ENCODE data around the gene P2RY1. TPM values are rescaled to one million over a fixed set of nuclear protein-coding genes. Genes with fewer than 3 reads are reported as not detected.

P2RY1 gene
- total and polyA plus RNA-seq, 7 donors = 0.25 to 1.4 (median 0.97) TPM

- 33 to 44% (median 37%) methylated on average over 2 of the region's 2 CpGs for WGBS, 3 donors
- DNase-seq = no peak
- H3K27ac ChIP-seq = no peak overlapping the region
- no peaks in the 10 kb centered on the region for H3K9me3 ChIP-seq
- H3K36me3 ChIP-seq (ENCODE audit: insufficient read depth in 1 of 2, low read depth in 1 of 2) = no peaks in the 10 kb centered on the region
- no peak overlapping the region for H3K4me3 ChIP-seq
- intact Hi-C loops (cut with DNase I) = no loop called here
- no peaks in the 10 kb centered on the region for H3K27me3 ChIP-seq (ENCODE audit: insufficient read depth in 3 of 3, low read length in 2 of 3)
- TF ChIP-seq CTCF (IDR thresholded peaks at IDR 0.05) = no peak
- H3K4me1 ChIP-seq = no peaks in the 10 kb centered on the region
- ATAC-seq = no peak
Observed at GRCh38 chr3:152823173-152823572, 11.8 kb upstream of the P2RY1 start.

- intact Hi-C loops (cut with DNase I) = no loop called here
- H3K4me3 ChIP-seq = no peak overlapping the region
- no peak for DNase-seq
- no peaks in the 10 kb centered on the region for H3K9me3 ChIP-seq
- no peaks in the 10 kb centered on the region for H3K27me3 ChIP-seq (ENCODE audit: insufficient read depth in 3 of 3, low read length in 2 of 3)
- no peak for TF ChIP-seq CTCF (IDR thresholded peaks at IDR 0.05)
- no peak for ATAC-seq
- no peaks in the 10 kb centered on the region for H3K36me3 ChIP-seq (ENCODE audit: insufficient read depth in 1 of 2, low read depth in 1 of 2)
- no peaks in the 10 kb centered on the region for H3K4me1 ChIP-seq
- no peak overlapping the region for H3K27ac ChIP-seq
- WGBS, 3 donors = 51 to 60% (median 59%) methylated on average over 2 of the region's 2 CpGs
Observed at GRCh38 chr3:152823781-152824180, 11.2 kb upstream of the P2RY1 start.

GRCh38 chr3:152825566-152825965 is 9.4 kb upstream of the P2RY1 start:
- intact Hi-C loops (cut with DNase I) = no loop called here
- no peaks in the 10 kb centered on the region for H3K27me3 ChIP-seq (ENCODE audit: insufficient read depth in 3 of 3, low read length in 2 of 3)
- H3K27ac ChIP-seq = no peak overlapping the region
- no peaks in the 10 kb centered on the region for H3K9me3 ChIP-seq
- no peak for TF ChIP-seq CTCF (IDR thresholded peaks at IDR 0.05)
- DNase-seq (no peak), ATAC-seq (no peak)
- no peaks in the 10 kb centered on the region for H3K4me1 ChIP-seq
- no peaks in the 10 kb centered on the region for H3K36me3 ChIP-seq (ENCODE audit: insufficient read depth in 1 of 2, low read depth in 1 of 2)
- H3K4me3 ChIP-seq = no peak overlapping the region

- Histone ChIP-seq H3K27ac (no peak overlapping the region), H3K4me3 (no peak overlapping the region), H3K27me3 (ENCODE audit: insufficient read depth in 3 of 3, low read length in 2 of 3) (no peaks in the 10 kb centered on the region), H3K4me1 (no peaks in the 10 kb centered on the region), H3K36me3 (ENCODE audit: insufficient read depth in 1 of 2, low read depth in 1 of 2) (no peaks in the 10 kb centered on the region), H3K9me3 (no peaks in the 10 kb centered on the region)
- 81 to 84% (median 82%) methylated on average over 3 of the region's 3 CpGs for WGBS, 3 donors
- TF ChIP-seq CTCF (IDR thresholded peaks at IDR 0.05) = no peak
- DNase-seq = no peak
- ATAC-seq = no peak
- intact Hi-C loops (cut with DNase I) = no loop called here
Observed at GRCh38 chr3:152826476-152826875, 8.5 kb upstream of the P2RY1 start.

GRCh38 chr3:152827313-152827712 is 7.6 kb upstream of the P2RY1 start:
- 75 to 99% (median 96%) methylated on average over 3 of the region's 3 CpGs for WGBS, 3 donors
- ATAC-seq (no peak), DNase-seq (no peak)
- no peak overlapping the region for H3K27ac ChIP-seq
- intact Hi-C loops (cut with DNase I) = no loop called here
- TF ChIP-seq CTCF (IDR thresholded peaks at IDR 0.05) = no peak
- H3K4me3 ChIP-seq = no peak overlapping the region
- no peaks in the 10 kb centered on the region for H3K4me1 ChIP-seq
- no peaks in the 10 kb centered on the region for H3K9me3 ChIP-seq
- H3K36me3 ChIP-seq (ENCODE audit: insufficient read depth in 1 of 2, low read depth in 1 of 2) = no peaks in the 10 kb centered on the region
- H3K27me3 ChIP-seq (ENCODE audit: insufficient read depth in 3 of 3, low read length in 2 of 3) = no peaks in the 10 kb centered on the region
